Stimulated activated CD4-positive, alpha-beta T cell treated with anti-CD3 and anti-CD28 coated beads, TNF-alpha, amount 100 ng/mL, for 1 hour (primary cell): Measurements from ENCODE around the gene MYCBP.

Experiments used
- DNase-seq, 3 donors: peaks; one replicate each; pipeline ENCODE4 v3.0.0-alpha.2; 2020; ENCODE audit warnings: low read depth in 3 of 3, low spot score in 1 of 3

Gene MYCBP

DNA sequence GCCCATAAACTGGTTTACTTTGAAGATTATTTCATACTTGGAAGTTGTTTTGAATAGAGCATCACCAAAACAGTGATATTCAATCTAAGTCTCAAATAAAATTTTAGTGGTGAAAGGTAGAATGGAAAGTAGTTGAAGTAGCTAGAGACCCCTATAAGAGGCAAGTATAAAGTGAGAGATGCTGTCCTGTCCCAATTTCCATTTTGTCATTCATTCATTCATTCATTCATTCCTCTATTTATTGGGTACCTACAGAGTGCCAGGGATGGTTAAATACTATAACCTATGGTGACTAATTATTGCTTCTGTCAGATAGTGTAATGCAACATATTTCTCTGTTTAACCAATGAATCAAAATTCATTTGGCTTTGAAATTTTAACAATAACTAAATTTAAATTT, 46.3 kb downstream of the MYCBP start:
- no peak for DNase-seq

DNA sequence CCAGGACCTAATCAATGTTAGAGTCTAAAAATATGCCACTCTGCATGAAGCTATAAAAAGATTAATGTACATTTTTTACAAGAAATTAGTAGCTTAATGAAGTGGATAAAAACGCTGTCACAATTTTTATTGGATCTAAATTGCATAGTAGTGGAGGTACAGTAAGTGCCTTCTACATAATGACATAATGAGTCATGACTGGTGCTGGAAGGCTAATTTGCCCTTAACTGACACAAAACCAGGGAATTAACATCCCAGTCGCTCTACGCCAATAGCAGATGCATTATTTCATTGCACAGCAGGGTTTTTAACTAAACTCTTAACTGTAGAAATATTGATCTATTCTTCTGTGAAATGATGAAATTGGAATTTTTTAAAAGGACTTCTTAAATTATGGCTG, 46.9 kb downstream of the MYCBP start:
- DNase-seq: no peak

DNA sequence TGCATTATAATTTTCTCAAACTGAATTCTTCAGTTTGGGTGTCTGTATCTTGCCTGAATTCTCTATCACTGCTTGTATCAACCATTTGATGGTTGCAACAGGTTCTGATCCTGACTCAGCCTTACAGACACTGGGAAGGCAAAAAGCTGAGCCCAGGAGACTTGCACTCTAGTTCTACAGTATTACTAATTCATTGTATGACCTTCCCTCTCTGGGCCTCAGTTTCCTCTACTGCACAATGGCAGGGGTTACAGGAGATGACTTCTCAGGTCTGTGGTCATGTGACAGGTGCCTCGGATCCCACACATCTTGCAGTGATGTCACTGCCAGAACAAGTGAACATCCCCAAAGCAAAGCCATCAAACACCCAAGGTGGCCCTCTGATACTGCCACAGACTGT, 52.3 kb downstream of the MYCBP start:
- DNase-seq: no peak

DNA sequence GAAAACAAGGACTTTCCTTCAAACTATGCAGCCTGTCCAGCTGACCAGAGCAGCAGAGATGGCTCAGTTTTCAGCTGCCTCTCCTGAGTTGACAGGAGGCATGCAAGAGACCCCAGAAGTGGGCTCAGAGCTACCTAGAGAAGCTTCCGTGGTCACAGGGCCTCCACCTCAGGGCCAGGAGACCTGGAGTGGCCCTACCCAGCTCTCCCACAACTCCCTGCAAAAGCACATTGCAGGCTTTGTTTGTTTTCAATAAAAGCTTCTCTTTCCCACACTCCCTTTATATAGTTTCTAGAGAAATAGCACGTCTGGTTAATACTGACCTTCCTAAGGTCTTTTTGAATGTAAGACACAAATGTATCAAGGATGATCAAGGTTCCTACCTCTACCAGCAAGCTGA, 53.6 kb downstream of the MYCBP start:
- no peak for DNase-seq

DNA sequence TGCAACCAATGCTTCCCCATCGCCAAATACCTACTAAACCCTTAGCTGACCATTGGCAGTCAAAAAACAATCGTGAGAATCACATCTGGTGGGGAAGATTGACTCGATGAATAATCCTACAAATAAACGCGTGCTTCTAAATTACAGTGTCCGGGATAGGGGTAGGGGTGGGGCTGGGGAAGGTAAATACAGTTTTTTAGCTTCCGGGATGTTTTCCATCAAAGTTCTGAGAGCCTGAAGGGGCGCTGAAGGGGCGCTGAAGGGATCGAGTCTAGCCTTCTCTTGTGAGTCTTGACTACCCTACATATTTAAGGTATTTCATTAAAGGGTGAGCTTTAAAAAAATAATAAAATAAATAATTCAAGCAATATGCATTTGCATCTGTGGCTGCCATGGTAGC, 54.1 kb downstream of the MYCBP start:
- no peak for DNase-seq

DNA sequence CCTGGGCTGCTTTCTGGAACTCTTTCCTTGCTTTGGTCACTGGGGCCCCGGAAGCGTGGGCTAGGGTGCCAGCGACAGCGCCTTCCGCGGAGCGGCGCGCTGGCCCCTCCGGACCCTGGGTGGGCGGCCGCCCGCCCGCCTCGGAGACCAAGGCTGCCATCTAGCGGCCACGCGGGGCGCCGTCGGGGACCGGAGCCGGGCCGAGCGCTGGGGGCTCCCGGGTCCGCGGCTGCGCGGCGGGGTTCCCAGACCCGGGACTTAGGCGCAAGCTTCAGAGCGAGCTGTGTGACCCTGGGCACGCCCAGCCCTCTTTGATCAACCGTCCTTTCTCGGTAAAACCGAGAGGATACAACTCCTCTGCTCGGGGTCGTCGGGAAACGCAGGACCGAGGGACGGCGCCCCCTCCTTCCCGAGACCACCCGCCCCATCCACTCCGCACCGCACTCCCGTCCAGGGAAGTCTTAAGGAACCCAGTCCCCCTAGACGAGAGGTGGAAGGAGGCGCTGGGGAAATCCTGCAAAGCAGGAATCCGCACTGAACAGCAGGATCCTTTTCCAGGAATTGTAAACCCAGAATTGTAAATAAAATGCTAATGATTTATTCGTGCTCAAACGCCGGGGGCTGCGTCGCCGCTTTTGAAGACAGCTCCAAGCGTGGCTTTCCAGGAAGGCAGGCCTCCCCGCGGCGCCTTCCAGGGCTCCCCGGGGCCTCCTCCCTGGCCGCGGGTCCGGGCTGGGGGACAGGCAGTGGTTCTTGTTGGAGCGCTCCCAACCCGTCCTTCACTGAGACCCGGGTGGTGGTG, 54.8 kb downstream of the MYCBP start:
- peak in 1 of 3 donors; percentile 52 for DNase-seq

DNA sequence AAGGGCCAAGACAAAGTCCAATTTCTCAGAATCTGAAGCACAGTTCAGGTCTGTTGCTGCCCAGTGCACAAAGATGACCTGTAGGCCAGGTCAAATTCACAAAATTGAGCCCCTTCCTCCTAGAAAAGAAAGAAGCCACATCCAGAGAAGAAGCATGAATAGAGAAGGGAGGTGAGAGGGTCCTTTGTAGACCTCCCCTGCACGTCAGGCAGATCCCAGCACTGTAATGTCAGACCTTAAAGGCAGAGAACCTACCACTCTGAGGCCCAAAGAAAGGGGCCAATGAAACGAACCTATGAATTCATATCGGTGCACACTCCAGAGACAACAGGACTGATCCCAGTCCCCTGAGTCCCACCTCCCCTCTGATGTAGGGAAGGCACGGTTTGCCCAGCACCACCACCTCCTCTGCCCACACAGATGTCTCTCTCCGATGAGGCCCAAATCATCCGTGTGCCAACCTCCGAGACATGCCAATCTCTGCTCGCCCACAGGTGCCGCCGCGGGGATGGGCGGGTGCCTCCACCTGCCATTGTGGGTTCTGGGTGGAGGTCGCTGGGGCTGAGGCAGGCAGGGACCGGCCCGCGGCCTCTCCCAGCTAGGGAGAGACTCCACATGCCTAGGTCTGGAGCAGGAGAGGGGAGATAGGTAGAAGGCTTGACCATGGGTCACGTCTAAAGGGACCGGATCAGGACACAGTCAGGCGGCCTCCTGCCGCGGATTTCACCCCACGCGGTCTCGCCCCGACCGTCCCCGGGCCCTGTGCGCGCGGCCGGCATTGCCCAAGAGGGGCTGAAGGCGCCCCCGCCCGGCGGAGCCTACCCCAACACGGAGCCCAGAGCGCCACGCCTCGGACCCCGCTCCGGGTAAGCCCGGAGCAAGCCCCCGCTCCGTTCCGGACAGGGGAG, 55.6 kb downstream of the MYCBP start:
- no peak for DNase-seq

DNA sequence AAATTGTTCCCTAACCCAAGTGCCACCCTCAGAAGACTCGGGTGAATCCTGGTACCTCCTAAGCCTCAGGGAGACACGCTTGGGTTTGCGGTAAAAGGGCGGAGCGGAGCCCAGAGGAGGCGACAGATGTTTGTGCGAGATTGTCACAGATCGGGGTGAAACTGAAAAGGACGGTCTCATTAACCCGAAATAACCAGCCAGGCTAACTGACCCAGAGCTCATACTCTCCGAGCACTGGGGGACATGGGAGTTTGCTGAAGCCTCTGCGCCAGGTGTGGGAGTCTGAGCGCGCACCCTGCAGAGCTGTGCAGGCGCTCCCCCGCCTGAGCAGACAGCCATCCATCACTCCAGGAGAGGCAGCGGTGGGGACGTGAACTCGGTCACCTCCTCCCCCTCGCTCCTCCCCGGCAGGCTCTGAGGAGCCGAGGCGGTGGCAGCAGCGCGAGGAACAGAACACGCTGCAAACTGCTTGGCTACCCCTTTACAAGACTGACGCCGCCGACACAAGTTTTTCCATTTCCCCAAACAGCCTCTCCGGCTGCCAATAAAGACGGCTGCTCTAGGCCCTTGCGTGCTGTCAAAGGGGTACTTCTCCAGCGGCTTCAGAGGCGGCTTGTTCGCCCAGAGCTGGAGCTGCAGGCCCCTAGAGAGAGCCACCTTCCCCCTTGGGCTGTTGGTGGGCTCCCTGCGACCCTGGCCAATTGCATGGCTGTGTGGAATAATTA, 57.1 kb downstream of the MYCBP start:
- no peak for DNase-seq

DNA sequence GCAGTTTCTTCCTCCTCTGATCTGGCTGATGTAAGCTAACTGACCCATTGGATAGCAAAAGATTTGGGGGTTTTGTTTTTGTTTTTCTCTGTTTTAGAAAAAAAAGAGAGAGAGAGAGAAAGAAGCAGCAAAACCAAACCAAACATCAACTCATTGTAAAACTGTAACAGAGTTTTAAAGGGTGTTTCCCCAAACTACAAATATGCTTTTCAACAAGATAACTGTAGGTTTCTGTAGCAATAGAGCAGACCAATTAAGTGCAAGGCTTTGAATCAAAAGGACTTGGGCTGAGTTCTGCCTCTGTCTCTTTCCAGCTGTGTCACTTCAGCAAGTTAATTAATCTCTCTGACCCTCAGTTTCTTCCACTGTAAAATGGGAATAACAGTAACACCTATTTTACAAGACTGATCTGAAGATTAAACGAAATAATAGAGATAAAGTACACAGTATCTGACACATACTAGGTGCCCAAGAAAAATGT, 58.1 kb downstream of the MYCBP start:
- no peak for DNase-seq

DNA sequence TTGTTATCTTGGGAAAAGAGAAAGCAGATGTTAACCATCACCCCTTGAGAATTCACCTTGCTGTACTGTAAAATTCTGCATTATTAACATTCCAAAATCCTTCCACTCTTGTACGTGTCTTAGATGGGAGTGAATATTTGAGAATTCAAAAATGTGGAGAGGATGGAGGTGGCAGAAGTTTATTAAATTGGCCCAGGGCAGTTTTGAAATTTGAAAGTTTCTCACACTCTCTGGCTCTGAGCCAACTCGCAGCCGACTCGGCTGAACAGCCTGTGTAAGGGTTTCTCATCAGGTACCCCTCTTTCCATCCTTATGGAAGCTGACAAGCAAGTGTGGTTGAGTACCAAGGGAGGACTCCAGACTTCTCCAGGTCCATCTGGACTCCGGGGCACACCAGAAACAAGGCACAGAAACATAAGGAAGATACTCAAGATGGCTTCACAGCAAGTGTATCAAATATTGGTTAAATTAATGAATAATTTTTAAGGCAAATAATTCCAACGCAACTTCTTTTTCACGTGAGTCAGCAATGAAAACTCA, 58.6 kb downstream of the MYCBP start:
- DNase-seq: no peak

DNA sequence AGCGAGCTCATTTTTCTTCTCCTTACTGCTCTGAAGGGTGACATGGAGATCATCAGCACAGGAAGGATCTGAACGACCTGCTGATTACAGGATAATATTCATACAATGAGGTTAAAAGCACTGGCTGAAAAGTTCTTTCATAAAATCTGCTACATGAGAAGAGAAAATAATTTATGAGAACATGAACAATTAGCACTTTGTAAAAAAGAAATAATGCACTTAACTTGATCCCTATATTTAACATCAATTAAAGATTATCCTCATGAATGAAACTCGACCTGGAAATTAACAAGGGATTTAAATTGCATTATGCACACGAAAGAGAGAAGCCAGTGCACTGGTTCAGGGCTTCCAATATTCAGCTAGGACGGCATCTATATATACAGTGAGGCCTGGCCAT, 60.2 kb downstream of the MYCBP start:
- no peak for DNase-seq
